AG09319 (cell line): ENCODE results near the gene DLGAP1.

ENCODE experiments used
- DNase-seq: peaks from one replicate; pipeline ENCODE4 v3.0.0-alpha.2; 2010; ENCODE audit warnings: low read depth; ENCODE audit errors: extremely low read depth
- CTCF ChIP-seq: IDR thresholded peaks from 2 replicates; pipeline ENCODE4 v1.5.1; 2011; ENCODE audit warnings: low read depth, mild to moderate bottlenecking, inconsistent platforms, low read length, moderate library complexity

DLGAP1 gene

DNA sequence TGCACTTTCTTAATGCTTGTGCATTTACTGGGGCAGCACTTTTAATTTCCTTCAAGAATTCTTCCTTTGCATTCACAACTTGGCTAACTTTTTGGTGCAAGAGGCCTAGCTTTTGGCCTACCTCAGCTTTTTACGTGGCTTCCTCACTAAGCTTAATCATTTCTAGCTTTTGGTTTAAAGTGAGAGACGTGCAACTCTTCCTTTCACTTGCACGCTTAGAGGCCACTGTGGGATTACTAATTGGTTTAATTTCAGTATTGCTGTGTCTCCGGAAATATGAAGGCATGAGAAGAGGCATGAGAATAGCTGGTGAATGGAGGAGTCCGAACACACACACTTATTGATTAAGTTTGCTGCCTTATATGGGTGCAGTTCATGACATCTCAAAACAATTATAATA, 354.1 kb downstream of the DLGAP1 start:
- DNase-seq: no peak
- TF ChIP-seq CTCF: no peak

DNA sequence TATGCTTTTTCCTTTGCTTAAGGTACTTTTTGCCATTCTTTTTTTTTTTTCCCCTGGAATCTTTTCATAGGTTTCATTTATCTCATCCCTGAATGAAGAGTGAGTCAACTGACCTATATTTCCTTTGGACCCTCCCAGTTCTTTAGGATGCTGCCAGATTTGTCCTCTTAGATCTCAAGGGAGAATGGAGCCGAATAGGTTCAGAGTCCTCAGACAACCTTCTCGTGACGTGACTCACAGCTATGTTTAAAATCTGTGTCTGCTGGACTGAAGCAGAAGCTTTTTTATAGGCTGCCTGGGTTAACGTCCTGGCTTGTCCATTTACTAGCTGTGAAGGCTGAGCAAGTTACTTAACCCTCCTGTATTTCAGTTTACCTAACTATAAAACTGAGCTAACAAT, 358.6 kb downstream of the DLGAP1 start:
- TF ChIP-seq CTCF: no peak
- no peak for DNase-seq

GRCh38 chr18:4093676-4094075, 361.4 kb downstream of the DLGAP1 start:
- no peak for TF ChIP-seq CTCF
- DNase-seq: no peak

GRCh38 chr18:4084382-4084900, 370.7 kb downstream of the DLGAP1 start:
- DNase-seq: no peak
- no peak for TF ChIP-seq CTCF

DNA sequence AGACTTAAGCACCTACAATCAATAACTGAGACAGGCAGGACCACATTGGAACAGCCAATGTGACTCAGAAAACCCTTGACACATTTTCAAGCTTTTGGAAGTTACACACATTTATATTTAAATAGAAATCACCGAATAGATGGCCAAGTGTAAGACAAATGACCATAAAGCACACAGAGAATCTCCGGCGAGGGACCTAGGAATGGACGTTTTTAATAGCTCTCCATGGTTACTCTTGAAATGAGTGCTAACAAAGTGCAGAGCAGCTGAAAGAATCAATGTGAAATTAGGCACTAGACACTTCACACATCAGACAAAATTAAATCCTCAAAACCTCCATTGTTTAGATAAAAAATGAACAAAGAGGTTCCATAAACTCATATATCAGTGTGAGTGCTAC, 376.9 kb downstream of the DLGAP1 start:
- no peak for TF ChIP-seq CTCF
- DNase-seq: no peak

DNA sequence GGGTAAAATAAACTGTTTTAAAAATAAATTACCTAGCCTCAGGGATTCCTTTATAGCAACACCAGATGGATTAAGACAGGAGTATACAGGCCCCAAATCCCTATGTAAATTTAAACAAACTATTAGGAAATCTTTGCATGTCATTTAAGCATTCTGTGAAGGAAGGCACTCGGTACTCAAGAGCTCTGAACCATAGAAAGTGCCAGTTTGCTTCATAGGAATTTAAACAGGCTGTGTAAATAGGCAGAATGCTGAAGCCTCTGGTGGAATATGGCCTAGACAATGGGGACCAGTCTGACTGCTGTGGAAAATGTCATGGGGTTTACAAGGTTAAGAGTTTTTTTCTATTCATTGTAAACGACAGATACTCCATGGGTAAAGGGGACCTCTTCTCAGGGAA, 377.4 kb downstream of the DLGAP1 start:
- no peak for DNase-seq
- no peak for TF ChIP-seq CTCF

DNA sequence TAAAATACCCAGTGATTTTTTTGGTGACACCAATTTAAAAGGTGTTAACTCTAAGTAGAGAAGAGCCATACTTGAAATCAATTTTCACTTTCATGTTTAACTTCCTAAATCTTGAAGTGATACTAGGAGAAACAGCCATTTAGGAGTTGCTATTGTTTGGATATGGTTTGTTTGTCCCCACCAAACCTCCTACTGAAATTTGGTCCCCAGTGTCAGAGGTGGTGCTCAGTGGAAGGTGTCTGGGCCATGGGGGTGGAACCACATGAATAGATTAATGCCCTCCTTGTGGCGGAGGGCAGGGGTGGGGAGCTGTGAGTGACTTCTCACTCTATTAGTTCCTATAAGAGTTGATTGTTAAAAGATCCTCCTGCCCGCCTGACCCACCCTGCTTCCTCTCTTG, 377.9 kb downstream of the DLGAP1 start:
- no peak for DNase-seq
- TF ChIP-seq CTCF: no peak
